GM12878 (cell line): ENCODE data around the gene LRRC59. TPM values are rescaled to one million over a fixed set of nuclear protein-coding genes. Genes with fewer than 3 reads are reported as not detected.

ENCODE experiments used
- ATAC-seq: fragments of 200-7000 bp; cut with Tn5 transposase; 3 replicates; pipeline ENCODE4 v1.9.1; 2020; ENCODE audit warnings: mild to moderate bottlenecking, moderate library complexity
- BruUV-seq: library from RNA; stranded (reverse); fragments of 400-500 nt; replicated peaks from 2 replicates; lab custom pipeline; 2021; lab: Mats Ljungman, UMichigan
- CTCF ChIA-PET: fragments of 300-600 bp; sonication (Branson Sonifier 250); formaldehyde crosslinking; extraction: SDS; loops from one replicate; lab custom pipeline; 2021; ENCODE audit warnings: inconsistent platforms; lab: Yijun Ruan, JAX
- POLR2A ChIA-PET: fragments of 350-600 bp; formaldehyde crosslinking; extraction: SDS; loops from one replicate; lab custom pipeline; 2021; ENCODE audit warnings: inconsistent platforms; lab: Charles Lee
- RAD21 ChIA-PET: fragments of 300-600 bp; sonication (Branson Sonifier 250); formaldehyde crosslinking; loops from one replicate; lab custom pipeline; 2023; ENCODE audit warnings: antibody characterized with exemption; ENCODE audit not compliant: unreplicated experiment; lab: Charles Lee
- SMC1A ChIA-PET: fragments of 300-600 bp; sonication (Branson Sonifier 250); formaldehyde crosslinking; loops from one replicate; lab custom pipeline; 2023; ENCODE audit not compliant: unreplicated experiment, uncharacterized antibody; lab: Charles Lee
- DNase-seq: peaks from one replicate; pipeline ENCODE4 v3.0.0-alpha.2; 2011; ENCODE audit warnings: low read depth, low spot score
- FAIRE-seq: peaks from 3 replicates; lab custom pipeline; 2011; peaks lifted over from hg19 to GRCh38; lab: Jason Lieb, UNC
- H2AFZ ChIP-seq: 2 replicates; pipeline ENCODE4 v1.6.0; 2011; ENCODE audit warnings: low read depth, low read length, control low read depth; ENCODE audit not compliant: control insufficient read depth
- H3K27ac ChIP-seq: 2 replicates; pipeline ENCODE4 v1.5.1; 2011; ENCODE audit warnings: control low read depth; ENCODE audit not compliant: control insufficient read depth, insufficient read depth
- H3K27me3 ChIP-seq, 2 experiments: replicated peaks in 1 of 2; 2 replicates each; pipeline versions ENCODE4 v1.6.0 to v1.6.1; 2011; ENCODE audit warnings: low read length in 1 of 2; ENCODE audit not compliant: control insufficient read depth in 2 of 2, insufficient read depth in 2 of 2
- H3K36me3 ChIP-seq, 2 experiments: 2 replicates each; pipeline ENCODE4 v1.5.1; 2011; ENCODE audit warnings: low read length in 1 of 2; ENCODE audit not compliant: control insufficient read depth in 2 of 2, insufficient read depth in 2 of 2
- H3K4me1 ChIP-seq: 2 replicates; pipeline ENCODE4 v1.6.1; 2011; ENCODE audit warnings: mild to moderate bottlenecking, low read length, moderate library complexity, mixed read lengths; ENCODE audit not compliant: control insufficient read depth, insufficient read depth
- H3K4me2 ChIP-seq: 2 replicates; pipeline ENCODE4 v1.6.0; 2011; ENCODE audit warnings: control low read depth; ENCODE audit not compliant: control insufficient read depth, insufficient read depth
- H3K4me3 ChIP-seq: fragments of 200-600 bp; sonication (generic); 2 replicates; pipeline ENCODE4 v1.5.1; 2016
- H3K79me2 ChIP-seq: 2 replicates; pipeline ENCODE4 v1.6.0; 2011; ENCODE audit warnings: low read length; ENCODE audit not compliant: control insufficient read depth, insufficient read depth
- H3K9ac ChIP-seq: 2 replicates; pipeline ENCODE4 v1.8.0; 2011; ENCODE audit warnings: low read length, control low read depth, mixed read lengths; ENCODE audit not compliant: control insufficient read depth, insufficient read depth
- H3K9me3 ChIP-seq: replicated peaks from 3 replicates; pipeline ENCODE4 v1.5.1; 2011; ENCODE audit warnings: mild to moderate bottlenecking, low read length; ENCODE audit not compliant: control insufficient read depth, insufficient read depth
- H4K20me1 ChIP-seq: 2 replicates; pipeline ENCODE4 v1.6.0; 2011; ENCODE audit not compliant: control insufficient read depth, insufficient read depth
- CEBPB ChIP-seq, 2 experiments: fragments of 150-350 bp in 1 of 2; IDR thresholded peaks; 2 replicates each; pipeline ENCODE4 v1.6.1; 2012 to 2014; ENCODE audit warnings: low read depth in 2 of 2, low read length in 2 of 2, borderline replicate concordance in 1 of 2, inconsistent platforms in 1 of 2
- ESRRA ChIP-seq: IDR thresholded peaks from 2 replicates; pipeline ENCODE4 v1.6.1; 2012; ENCODE audit warnings: mild to moderate bottlenecking, low read length, improper control_type of control experiment
- HDGF ChIP-seq: fragments of 450-650 bp; IDR thresholded peaks from 2 replicates; pipeline ENCODE4 v1.6.1; 2016; ENCODE audit warnings: antibody characterized with exemption
- MYB ChIP-seq: fragments of 150-350 bp; IDR thresholded peaks from 2 replicates; pipeline ENCODE4 v1.6.1; 2014; ENCODE audit warnings: mild to moderate bottlenecking, low read depth, low read length, borderline replicate concordance
- NR2C1 ChIP-seq: fragments of 450-650 bp; IDR thresholded peaks from 2 replicates; pipeline ENCODE4 v1.6.1; 2017; ENCODE audit warnings: antibody characterized with exemption, mild to moderate bottlenecking, moderate library complexity
- STAT1 ChIP-seq: fragments of 450-650 bp; conservative IDR thresholded peaks from 2 replicates; pipeline ENCODE4 v1.6.1; 2014; ENCODE audit warnings: antibody characterized with exemption, mild to moderate bottlenecking
- SUZ12 ChIP-seq: fragments of 200-600 bp; sonication (generic); IDR thresholded peaks from one replicate; pipeline ENCODE4 v1.6.1; 2018; ENCODE audit warnings: antibody characterized with exemption, mild to moderate bottlenecking; ENCODE audit not compliant: unreplicated experiment
- YY1 ChIP-seq: IDR thresholded peaks from 2 replicates; pipeline ENCODE4 v1.6.1; 2011; ENCODE audit warnings: low read depth, mild to moderate bottlenecking, low read length
- WGBS: methylation state at CpG from one replicate; pipeline ENCODE4 v1.1.6; 2016; ENCODE audit warnings: low lambda C conversion rate; ENCODE audit not compliant: insufficient replicate concordance, insufficient coverage; ENCODE audit errors: missing lambda C conversion rate; 5-methylcytosine and 5-hydroxymethylcytosine counted together
- in situ Hi-C: fragments of 300-500 bp; cut with MboI; formaldehyde crosslinking; loops from 9 replicates; pipeline ENCODE4 v1.14.3; 2018; ENCODE audit warnings: mixed read lengths
- intact Hi-C: fragments of 100-400 bp; cut with micrococcal nuclease; formaldehyde crosslinking; loops from one replicate; pipeline ENCODE4 v1.14.2; 2022; ENCODE audit not compliant: unreplicated experiment
- polyA plus RNA-seq, 11 experiments: library from polyadenylated mRNA; depleted of rRNA in 4 of 11; unstranded in 6 of 11; stranded (reverse) in 5 of 11; fragments of >200 nt; fragmentation: Nextera tagmentation in 4 of 11; fragmentation: Illumina TruSeq in 1 of 11; extraction: Ambion mirVana in 4 of 11; extraction: Trizol in 1 of 11; gene quantifications; 1 replicate in 1 of 11; 2 replicates in 10 of 11; pipeline versions ENCODE4 v1.2.1 to v1.2.3, GENCODE V29; 2011 to 2016; ENCODE audit warnings: inconsistent platforms in 2 of 11, missing spikeins in 2 of 11, low read depth in 1 of 11
- total RNA-seq, 4 experiments: library from RNA; depleted of rRNA in 3 of 4; stranded (reverse); fragments of >200 nt in 3 of 4; fragmentation: Illumina TruSeq in 1 of 4; extraction: Trizol in 1 of 4; gene quantifications; 2 replicates each; pipeline versions ENCODE4 v1.2.1 to v1.2.3, GENCODE V29; 2013 to 2021
- TF ChIP-seq, protein P1 (sequence below): fragments of 450-650 bp; IDR thresholded peaks from 2 replicates; pipeline ENCODE4 v1.6.1; 2018; ENCODE audit warnings: borderline replicate concordance, mild to moderate bottlenecking; ENCODE audit not compliant: partially characterized antibody
- TF ChIP-seq, protein P2 (sequence below): IDR thresholded peaks from 2 replicates; pipeline ENCODE4 v1.6.1; 2012; ENCODE audit warnings: mild to moderate bottlenecking, low read depth, low read length
- TF ChIP-seq, protein P3 (sequence below): fragments of 450-650 bp; IDR thresholded peaks from 2 replicates; pipeline ENCODE4 v1.6.1; 2016; ENCODE audit warnings: mild to moderate bottlenecking

Gene LRRC59
- total and polyA plus RNA-seq, 10 of the 15 experiments (the other 5 are each of a cell fraction or from before 2014, with no cell fraction given) = 8.8 to 82.2 (median 63.0) TPM

DNA sequence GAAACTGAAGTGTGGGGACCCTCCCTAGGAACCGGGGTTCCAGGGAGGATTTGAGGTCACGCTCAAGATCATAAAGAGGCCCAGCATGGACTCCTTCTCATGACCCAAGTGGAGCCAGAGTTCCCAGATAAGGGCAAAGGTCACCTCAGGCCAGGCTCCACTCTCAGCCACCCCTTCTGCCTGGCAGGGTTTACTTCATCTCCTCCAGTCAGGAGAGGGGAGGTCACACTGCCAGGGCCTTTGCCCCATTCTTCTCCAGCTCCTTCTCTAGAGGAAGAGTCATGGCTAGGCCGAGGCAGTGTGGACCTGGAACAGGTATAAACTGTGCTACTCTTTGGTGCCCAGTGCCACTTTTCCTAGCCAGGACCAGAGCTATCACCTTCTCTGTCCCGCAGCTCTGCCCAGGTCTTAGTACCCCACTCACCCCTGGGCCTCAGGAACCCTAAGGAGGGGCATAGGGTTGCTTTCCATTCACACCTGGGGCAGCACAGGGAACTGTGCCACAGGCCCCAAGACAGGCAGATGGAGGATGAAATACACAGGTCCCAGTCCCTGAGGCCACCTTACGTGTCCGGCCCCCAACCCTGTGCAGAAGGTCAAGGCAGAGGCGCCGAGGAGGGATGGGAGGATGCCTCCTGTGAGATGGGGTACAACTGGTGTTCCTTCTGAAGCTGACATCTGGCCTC is 27.8 kb upstream of the LRRC59 start:
- RAD21 ChIA-PET = interaction anchor here (1.8 to 3.2 kb wide), 2 partner anchors 27 to 63 kb away, joined by 4 to 20 read pairs; partner anchors contain the start of gene LRRC59
- Histone ChIP-seq H3K27ac (peak overlapping the region; percentile 74), H3K4me1 (peaks cover 29% of the 10 kb centered on the region), H3K9me3 (no peaks in the 10 kb centered on the region), H3K79me2 (peaks cover 6% of the 10 kb centered on the region), H3K36me3 (no peaks in the 10 kb centered on the region), H3K9ac (peak overlapping the region; percentile 86), H3K4me2 (peak overlapping the region; percentile 98), H3K27me3 (no peaks in the 10 kb centered on the region), H2AFZ (peak overlapping the region; percentile 95), H4K20me1 (no peaks in the 10 kb centered on the region), H3K4me3 (peak overlapping the region; percentile 84)
- ATAC-seq = no peak
- TF ChIP-seq HDGF = 0 out of 2 replicates have a peak, but pooled peaks have one; percentile 27
- TF ChIP-seq SUZ12 = no peak
- TF ChIP-seq, protein P1, sequence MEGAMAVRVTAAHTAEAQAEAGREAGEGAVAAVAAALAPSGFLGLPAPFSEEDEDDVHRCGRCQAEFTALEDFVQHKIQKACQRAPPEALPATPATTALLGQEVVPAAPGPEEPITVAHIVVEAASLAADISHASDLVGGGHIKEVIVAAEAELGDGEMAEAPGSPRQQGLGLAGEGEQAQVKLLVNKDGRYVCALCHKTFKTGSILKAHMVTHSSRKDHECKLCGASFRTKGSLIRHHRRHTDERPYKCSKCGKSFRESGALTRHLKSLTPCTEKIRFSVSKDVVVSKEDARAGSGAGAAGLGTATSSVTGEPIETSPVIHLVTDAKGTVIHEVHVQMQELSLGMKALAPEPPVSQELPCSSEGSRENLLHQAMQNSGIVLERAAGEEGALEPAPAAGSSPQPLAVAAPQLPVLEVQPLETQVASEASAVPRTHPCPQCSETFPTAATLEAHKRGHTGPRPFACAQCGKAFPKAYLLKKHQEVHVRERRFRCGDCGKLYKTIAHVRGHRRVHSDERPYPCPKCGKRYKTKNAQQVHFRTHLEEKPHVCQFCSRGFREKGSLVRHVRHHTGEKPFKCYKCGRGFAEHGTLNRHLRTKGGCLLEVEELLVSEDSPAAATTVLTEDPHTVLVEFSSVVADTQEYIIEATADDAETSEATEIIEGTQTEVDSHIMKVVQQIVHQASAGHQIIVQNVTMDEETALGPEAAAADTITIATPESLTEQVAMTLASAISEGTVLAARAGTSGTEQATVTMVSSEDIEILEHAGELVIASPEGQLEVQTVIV = no peak
- TF ChIP-seq STAT1 = no peak
- no peak for TF ChIP-seq CEBPB (IDR thresholded peaks at IDR 0.05; ENCODE audit: borderline replicate concordance in 1 of 2, low read depth in 2 of 2, low read length in 2 of 2)
- no peak for TF ChIP-seq MYB
- TF ChIP-seq NR2C1 = 0 out of 2 replicates have a peak, but pooled peaks have one; percentile 10
- TF ChIP-seq ESRRA = 0 out of 2 replicates have a peak, but pooled peaks have one; percentile 14
- no peak for TF ChIP-seq YY1
- TF ChIP-seq, protein P2, sequence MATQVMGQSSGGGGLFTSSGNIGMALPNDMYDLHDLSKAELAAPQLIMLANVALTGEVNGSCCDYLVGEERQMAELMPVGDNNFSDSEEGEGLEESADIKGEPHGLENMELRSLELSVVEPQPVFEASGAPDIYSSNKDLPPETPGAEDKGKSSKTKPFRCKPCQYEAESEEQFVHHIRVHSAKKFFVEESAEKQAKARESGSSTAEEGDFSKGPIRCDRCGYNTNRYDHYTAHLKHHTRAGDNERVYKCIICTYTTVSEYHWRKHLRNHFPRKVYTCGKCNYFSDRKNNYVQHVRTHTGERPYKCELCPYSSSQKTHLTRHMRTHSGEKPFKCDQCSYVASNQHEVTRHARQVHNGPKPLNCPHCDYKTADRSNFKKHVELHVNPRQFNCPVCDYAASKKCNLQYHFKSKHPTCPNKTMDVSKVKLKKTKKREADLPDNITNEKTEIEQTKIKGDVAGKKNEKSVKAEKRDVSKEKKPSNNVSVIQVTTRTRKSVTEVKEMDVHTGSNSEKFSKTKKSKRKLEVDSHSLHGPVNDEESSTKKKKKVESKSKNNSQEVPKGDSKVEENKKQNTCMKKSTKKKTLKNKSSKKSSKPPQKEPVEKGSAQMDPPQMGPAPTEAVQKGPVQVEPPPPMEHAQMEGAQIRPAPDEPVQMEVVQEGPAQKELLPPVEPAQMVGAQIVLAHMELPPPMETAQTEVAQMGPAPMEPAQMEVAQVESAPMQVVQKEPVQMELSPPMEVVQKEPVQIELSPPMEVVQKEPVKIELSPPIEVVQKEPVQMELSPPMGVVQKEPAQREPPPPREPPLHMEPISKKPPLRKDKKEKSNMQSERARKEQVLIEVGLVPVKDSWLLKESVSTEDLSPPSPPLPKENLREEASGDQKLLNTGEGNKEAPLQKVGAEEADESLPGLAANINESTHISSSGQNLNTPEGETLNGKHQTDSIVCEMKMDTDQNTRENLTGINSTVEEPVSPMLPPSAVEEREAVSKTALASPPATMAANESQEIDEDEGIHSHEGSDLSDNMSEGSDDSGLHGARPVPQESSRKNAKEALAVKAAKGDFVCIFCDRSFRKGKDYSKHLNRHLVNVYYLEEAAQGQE = no peak
- TF ChIP-seq, protein P3, sequence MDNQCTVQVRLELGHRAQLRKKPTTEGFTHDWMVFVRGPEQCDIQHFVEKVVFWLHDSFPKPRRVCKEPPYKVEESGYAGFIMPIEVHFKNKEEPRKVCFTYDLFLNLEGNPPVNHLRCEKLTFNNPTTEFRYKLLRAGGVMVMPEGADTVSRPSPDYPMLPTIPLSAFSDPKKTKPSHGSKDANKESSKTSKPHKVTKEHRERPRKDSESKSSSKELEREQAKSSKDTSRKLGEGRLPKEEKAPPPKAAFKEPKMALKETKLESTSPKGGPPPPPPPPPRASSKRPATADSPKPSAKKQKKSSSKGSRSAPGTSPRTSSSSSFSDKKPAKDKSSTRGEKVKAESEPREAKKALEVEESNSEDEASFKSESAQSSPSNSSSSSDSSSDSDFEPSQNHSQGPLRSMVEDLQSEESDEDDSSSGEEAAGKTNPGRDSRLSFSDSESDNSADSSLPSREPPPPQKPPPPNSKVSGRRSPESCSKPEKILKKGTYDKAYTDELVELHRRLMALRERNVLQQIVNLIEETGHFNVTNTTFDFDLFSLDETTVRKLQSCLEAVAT = no peak
- DNase-seq = no peak
- intact Hi-C loops = no loop called here
- SMC1A ChIA-PET = no interaction called here
- CTCF ChIA-PET = interaction anchor here (1.0 to 4.5 kb wide), 3 partner anchors 11 to 54 kb away, joined by 3 to 45 read pairs (median 5); partner anchors contain the start of genes LRRC59 and RSAD1
- POLR2A ChIA-PET = interaction anchor here (0.6 to 3.0 kb wide), 2 partner anchors 28 to 724 kb away, joined by 3 to 17 read pairs; partner anchors contain the start of gene LRRC59
- BruUV-seq = no TSS peak
- FAIRE-seq = no peak
- in situ Hi-C loops = no loop called here
- 97% methylated on average over 8 of the region's 8 CpGs for WGBS
